ENCODE results near the gene ZNF175. TPM values are rescaled to one million over a fixed set of nuclear protein-coding genes. Genes with fewer than 3 reads are reported as not detected.

The ZNF175 gene
- total and polyA plus RNA-seq, 10 of the 15 experiments (the other 5 are each of a cell fraction or from before 2014, with no cell fraction given) = 1.5 to 12.0 (median 4.1) TPM

- Histone ChIP-seq H3K4me2 (ENCODE audit: control insufficient read depth, insufficient read depth) (no peak overlapping the region), H3K27ac (ENCODE audit: control insufficient read depth, insufficient read depth) (no peak overlapping the region), H2AFZ (ENCODE audit: control insufficient read depth, low read depth, low read length) (no peak overlapping the region), H3K36me3 (ENCODE audit: control insufficient read depth in 2 of 2, insufficient read depth in 2 of 2, low read length in 1 of 2) (no peaks in the 10 kb centered on the region), H3K9ac (ENCODE audit: control insufficient read depth, insufficient read depth, low read length) (no peak overlapping the region), H3K79me2 (ENCODE audit: control insufficient read depth, insufficient read depth, low read length) (no peaks in the 10 kb centered on the region), H3K4me3 (no peak overlapping the region), H3K27me3 (replicated peaks in 1 of 2; ENCODE audit: control insufficient read depth in 2 of 2, insufficient read depth in 2 of 2, low read length in 1 of 2) (no peaks in the 10 kb centered on the region), H4K20me1 (ENCODE audit: control insufficient read depth, insufficient read depth) (no peaks in the 10 kb centered on the region), H3K4me1 (ENCODE audit: control insufficient read depth, insufficient read depth, low read length) (peaks cover 24% of the 10 kb centered on the region), H3K9me3 (replicated peaks; ENCODE audit: control insufficient read depth, insufficient read depth, low read length) (no peaks in the 10 kb centered on the region)
- intact Hi-C loops (cut with micrococcal nuclease; ENCODE audit: unreplicated experiment) (no loop called here), in situ Hi-C loops (cut with MboI) (no loop called here)
- POLR2A ChIA-PET = no interaction called here
- FAIRE-seq (no peak), ATAC-seq (no peak), DNase-seq (ENCODE audit: low read depth, low spot score) (no peak)
- SMC1A ChIA-PET (ENCODE audit: uncharacterized antibody, unreplicated experiment) = no interaction called here
- BruUV-seq (replicated peaks) = no TSS peak
- CTCF ChIA-PET = interaction anchor here (1.2 kb wide), 1 partner anchor 28 kb away, joined by 3 read pairs; no protein-coding TSS in a partner anchor
- RAD21 ChIA-PET (ENCODE audit: unreplicated experiment) = no interaction called here
- WGBS (ENCODE audit: insufficient coverage, insufficient replicate concordance, low lambda C conversion rate, missing lambda C conversion rate) = 48% methylated on average over 6 of the region's 6 CpGs
- TF ChIP-seq SMARCA5 (IDR thresholded peaks at IDR 0.05) = no peak
- TF ChIP-seq YBX1 (IDR thresholded peaks at IDR 0.05) = no peak
- no peak for TF ChIP-seq HCFC1 (IDR thresholded peaks at IDR 0.05; ENCODE audit: low read length)
- TF ChIP-seq ZBTB40 (IDR thresholded peaks at IDR 0.05; ENCODE audit: borderline replicate concordance) = no peak
- TF ChIP-seq NR2C1 (IDR thresholded peaks at IDR 0.05) = no peak
- no peak for TF ChIP-seq POLR2AphosphoS2 (IDR thresholded peaks at IDR 0.05; ENCODE audit: low read depth, low read length)
- no peak for TF ChIP-seq RUNX3 (IDR thresholded peaks at IDR 0.05; ENCODE audit: low read length)
- no peak for TF ChIP-seq STAT1 (conservative IDR thresholded peaks at IDR 0.05)
- TF ChIP-seq FOXK2 (IDR thresholded peaks at IDR 0.05) = no peak
- no peak for TF ChIP-seq SKIL (IDR thresholded peaks at IDR 0.05; ENCODE audit: low read depth, poor library complexity, severe bottlenecking)
- TF ChIP-seq NR2C2 (IDR thresholded peaks at IDR 0.05; ENCODE audit: borderline replicate concordance, control insufficient read depth, insufficient read length, low read depth) = no peak
- TF ChIP-seq BCLAF1 (IDR thresholded peaks at IDR 0.05) = no peak
- TF ChIP-seq PAX5 (IDR thresholded peaks at IDR 0.05; ENCODE audit: borderline replicate concordance, low read depth, low read length) = no peak
- TF ChIP-seq TCF7 (IDR thresholded peaks at IDR 0.05; ENCODE audit: borderline replicate concordance) = no peak
- TF ChIP-seq GATAD2B (conservative IDR thresholded peaks at IDR 0.05; ENCODE audit: low read depth) = no peak
- TF ChIP-seq USF1 (IDR thresholded peaks at IDR 0.05; ENCODE audit: borderline replicate concordance, extremely low read length, insufficient read depth, low read depth, low read length) = no peak
- no peak for TF ChIP-seq BRCA1 (IDR thresholded peaks at IDR 0.05; ENCODE audit: low read depth, low read length)
Measured at GRCh38 chr19:51544038-51544437, 27.0 kb upstream of the ZNF175 start.
